Stomach (tissue), 9 donors: ENCODE data around the gene TNS3. TPM values are rescaled to one million over a fixed set of nuclear protein-coding genes. Genes with fewer than 3 reads are reported as not detected.
A peak's percentile ranks its signal among the peaks of the same experiment; 100 is the strongest.

Experiments used
- DNase-seq, 2 donors: peaks; one replicate each; pipeline versions ENCODE4 v3.0.0 to v3.0.0-alpha.2; 2013 to 2019
- H3K27ac ChIP-seq, 5 donors: fragments of 200-600 bp in 4 of 5; sonication (generic) in 4 of 5; one replicate each; pipeline ENCODE4 v1.5.1; 2013 to 2019; ENCODE audit warnings: mild to moderate bottlenecking in 1 of 5, moderate library complexity in 1 of 5
- H3K27me3 ChIP-seq, 3 donors: fragments of 200-600 bp; sonication (generic); one replicate each; pipeline ENCODE4 v1.5.1; 2017 to 2019; ENCODE audit warnings: mixed run types in 1 of 3
- H3K36me3 ChIP-seq, 4 donors: fragments of 200-600 bp; sonication (generic); 1 replicate in 3 of 4; 2 replicates in 1 of 4; pipeline ENCODE4 v1.5.1; 2016 to 2019
- H3K4me1 ChIP-seq, 4 donors: fragments of 200-600 bp; sonication (generic); one replicate each; pipeline ENCODE4 v1.5.1; 2016 to 2019
- H3K4me3 ChIP-seq, 4 donors: fragments of 200-600 bp; sonication (generic) in 3 of 4; one replicate each; pipeline ENCODE4 v1.5.1; 2016 to 2019; ENCODE audit warnings: mild to moderate bottlenecking in 1 of 4
- H3K9me3 ChIP-seq, 4 donors: fragments of 200-600 bp; sonication (generic); one replicate each; pipeline ENCODE4 v1.5.1; 2016 to 2019
- CTCF ChIP-seq, 7 experiments: fragments of 450-650 bp in 4 of 7; fragments of 200-600 bp in 3 of 7; sonication (generic) in 3 of 7; IDR thresholded peaks; one replicate each; pipeline ENCODE4 v1.5.1; 2016 to 2019; ENCODE audit warnings: antibody characterized with exemption in 7 of 7, control low read depth in 2 of 7, mild to moderate bottlenecking in 1 of 7
- EP300 ChIP-seq: sonication (generic); formaldehyde crosslinking; IDR thresholded peaks from one replicate; pipeline ENCODE4 v1.6.1; 2017; ENCODE audit warnings: antibody characterized with exemption
- POLR2A ChIP-seq, 4 donors: fragments of 450-650 bp; IDR thresholded peaks; one replicate each; pipeline ENCODE4 v1.6.1; 2016; ENCODE audit warnings: antibody characterized with exemption in 4 of 4, control low read depth in 2 of 4, mild to moderate bottlenecking in 1 of 4, moderate library complexity in 1 of 4
- POLR2AphosphoS5 ChIP-seq, 3 donors: sonication (generic); formaldehyde crosslinking; IDR thresholded peaks; one replicate each; pipeline ENCODE4 v1.6.1; 2016; ENCODE audit warnings: antibody characterized with exemption in 3 of 3
- WGBS, 5 donors: extraction: QIAGEN DNeasy Blood & Tissue Kit in 3 of 5; methylation state at CpG; one replicate each; pipeline versions ENCODE4 v1.1.5 to v1.1.7; 2013 to 2018; 5-methylcytosine and 5-hydroxymethylcytosine counted together
- intact Hi-C: fragments of 100-400 bp; cut with DNase I; formaldehyde crosslinking; loops from one replicate; pipeline ENCODE4 v1.15.1; 2023; ENCODE audit warnings: low total_unique reads
- polyA plus RNA-seq, 3 donors: library from polyadenylated mRNA; stranded (reverse); fragments of 200-250 nt; gene quantifications; one replicate each; pipeline ENCODE4 v1.2.3, GENCODE V29; 2013
- total RNA-seq, 5 donors: library from RNA; depleted of rRNA; stranded (reverse); fragments of >200 nt; gene quantifications; one replicate each; pipeline versions ENCODE4 v1.1.0 to v1.2.3, GENCODE V29; 2014 to 2016
- donor health status: healthy with polysubstance abuse.
- donor health status: Bipolar disorder and iron deficiency.
- donor health status: healthy.

Gene TNS3
- total and polyA plus RNA-seq, 8 donors = 10.0 to 105 (median 41.0) TPM

- intact Hi-C loops = no loop called here
- no peak for TF ChIP-seq CTCF (IDR thresholded peaks at IDR 0.05)
- no peak for TF ChIP-seq EP300
- TF ChIP-seq POLR2AphosphoS5 (IDR thresholded peaks at IDR 0.05) = no peak
- Histone ChIP-seq H3K9me3 (no peaks in the 10 kb centered on the region), H3K27me3 (no peaks in the 10 kb centered on the region), H3K4me1 (peaks cover 66 to 98% (median 84%) of the 10 kb centered on the region in 4 donors), H3K27ac (peak overlapping the region; percentile 16 to 81 (median 72)), H3K36me3 (no peaks in the 10 kb centered on the region), H3K4me3 (no peak overlapping the region)
- 50 to 77% (median 61%) methylated on average over 7 of the region's 7 CpGs for WGBS, 5 donors
- no peak for DNase-seq
These were observed 85.2 kb downstream of the TNS3 start for GRCh38 chr7:47496666-47497065.

- Histone ChIP-seq H3K27me3 (no peaks in the 10 kb centered on the region), H3K4me1 (peaks cover 66 to 93% (median 80%) of the 10 kb centered on the region in 4 donors), H3K27ac (peak overlapping the region; percentile 16 to 81 (median 72)), H3K9me3 (no peaks in the 10 kb centered on the region), H3K36me3 (no peaks in the 10 kb centered on the region), H3K4me3 (no peak overlapping the region)
- no peak for TF ChIP-seq POLR2AphosphoS5 (IDR thresholded peaks at IDR 0.05)
- TF ChIP-seq POLR2A (IDR thresholded peaks at IDR 0.05) = no peak
- TF ChIP-seq EP300 = no peak
- TF ChIP-seq CTCF (IDR thresholded peaks at IDR 0.05) = no peak
- no peak for DNase-seq
- WGBS, 5 donors = 46 to 69% (median 55%) methylated on average over 10 to 11 of the region's 11 CpGs
- intact Hi-C loops = no loop called here
These were observed 85.8 kb downstream of the TNS3 start for GRCh38 chr7:47496056-47496665.

- 12 to 35% (median 18%) methylated on average over 14 of the region's 14 CpGs for WGBS, 5 donors
- H3K36me3 ChIP-seq = no peaks in the 10 kb centered on the region
- H3K4me1 ChIP-seq = peaks cover 58 to 81% (median 69%) of the 10 kb centered on the region in 4 donors
- H3K27ac ChIP-seq = peak overlapping the region; percentile 58 to 81 (median 76)
- TF ChIP-seq POLR2A (IDR thresholded peaks at IDR 0.05) = no peak
- no peak for TF ChIP-seq EP300
- TF ChIP-seq POLR2AphosphoS5 (IDR thresholded peaks at IDR 0.05) = peak in 1 of 3 donors; percentile 19
- TF ChIP-seq CTCF (IDR thresholded peaks at IDR 0.05) = no peak
- intact Hi-C loops = no loop called here
- H3K27me3 ChIP-seq = no peaks in the 10 kb centered on the region
- H3K4me3 ChIP-seq = peak overlapping the region in 1 of 4 donors; percentile 13
- peak in 1 of 2 donors; percentile 72 for DNase-seq
- no peaks in the 10 kb centered on the region for H3K9me3 ChIP-seq
These were observed 87.7 kb downstream of the TNS3 start for GRCh38 chr7:47493976-47494911.

GRCh38 chr7:47492716-47493325 lies 89.1 kb downstream of the TNS3 start:
- no peaks in the 10 kb centered on the region for H3K36me3 ChIP-seq

More at GRCh38 chr7:47492716-47493325, 89.1 kb downstream of the TNS3 start:
- DNase-seq = peak in 1 of 2 donors; percentile 71
- Histone ChIP-seq H3K9me3 (no peaks in the 10 kb centered on the region), H3K4me3 (no peak overlapping the region), H3K27ac (peak overlapping the region; percentile 53 to 79 (median 72)), H3K27me3 (no peaks in the 10 kb centered on the region), H3K4me1 (peaks cover 58 to 81% (median 69%) of the 10 kb centered on the region in 4 donors)
- intact Hi-C loops = no loop called here
- 63 to 82% (median 73%) methylated on average over 14 of the region's 14 CpGs for WGBS, 5 donors
- no peak for TF ChIP-seq POLR2AphosphoS5 (IDR thresholded peaks at IDR 0.05)
- no peak for TF ChIP-seq POLR2A (IDR thresholded peaks at IDR 0.05)
- TF ChIP-seq EP300 = no peak
- TF ChIP-seq CTCF (IDR thresholded peaks at IDR 0.05) = no peak
